HG02623 (cell line): ENCODE data around the gene JAZF1.

Source experiments
- ATAC-seq: cut with Tn5 transposase; IDR thresholded peaks from one replicate; pipeline ENCODE4 v1.9.1; 2021; ENCODE audit warnings: moderate library complexity; ENCODE audit not compliant: unreplicated experiment

Gene JAZF1

DNA sequence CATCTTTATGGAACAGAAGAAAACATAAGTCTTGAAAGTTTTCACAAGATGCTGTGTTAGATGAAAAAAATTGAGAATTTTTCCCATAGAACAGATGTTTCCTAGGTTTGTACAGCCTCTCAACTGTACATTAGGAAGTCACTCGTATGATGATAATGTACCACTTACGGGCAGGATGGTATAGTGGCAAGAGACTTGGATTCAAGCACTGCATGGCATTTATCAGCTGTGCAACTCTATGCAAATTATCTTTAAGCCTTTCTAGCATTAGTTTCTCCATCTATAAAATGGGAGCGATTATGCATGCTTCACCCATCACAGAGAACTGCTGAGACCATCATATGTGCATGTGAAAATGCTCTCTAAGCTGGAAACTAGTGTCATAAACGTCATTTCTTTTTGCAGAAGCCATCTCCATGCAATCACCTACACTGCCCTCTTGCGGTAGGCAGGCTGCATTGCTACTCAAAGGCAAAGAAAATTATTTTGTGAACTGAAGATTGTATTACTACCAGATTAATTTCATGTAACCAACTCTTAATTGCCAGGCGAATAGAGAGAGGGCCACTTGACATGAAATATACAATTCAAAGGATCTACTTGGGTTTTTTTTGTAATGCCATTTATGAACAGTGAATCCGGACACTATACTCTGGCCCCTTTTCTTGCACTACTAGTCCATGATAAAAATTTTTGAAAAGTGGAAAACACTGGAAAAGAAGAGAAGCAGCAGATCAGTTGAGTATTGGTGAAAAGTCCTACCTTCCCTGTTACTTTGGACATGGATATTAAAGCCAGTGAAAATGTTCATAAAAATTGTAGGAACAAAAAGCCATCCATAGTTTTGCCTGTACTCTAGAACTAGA is 102.3 kb downstream of the JAZF1 start:
- no peak for ATAC-seq

DNA sequence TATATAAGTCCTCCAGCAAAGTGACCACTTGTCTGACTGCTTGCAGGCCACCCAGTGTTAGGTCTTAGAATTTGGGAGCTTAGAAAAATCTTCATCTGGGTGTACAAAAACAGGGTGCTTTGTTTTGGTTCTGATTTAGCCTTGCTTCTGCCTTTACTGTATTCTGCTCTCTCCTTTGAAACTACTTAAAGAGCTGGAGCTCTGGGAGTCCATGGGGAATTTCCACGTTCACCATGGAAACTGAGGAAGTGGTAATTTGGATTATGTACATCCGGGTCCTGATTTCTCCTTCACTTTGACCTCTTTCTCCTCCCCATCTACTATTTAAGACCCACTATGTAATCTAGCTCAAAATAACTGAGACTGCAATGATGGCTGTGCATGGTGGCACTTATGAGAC is 103.0 kb downstream of the JAZF1 start:
- no peak for ATAC-seq

DNA sequence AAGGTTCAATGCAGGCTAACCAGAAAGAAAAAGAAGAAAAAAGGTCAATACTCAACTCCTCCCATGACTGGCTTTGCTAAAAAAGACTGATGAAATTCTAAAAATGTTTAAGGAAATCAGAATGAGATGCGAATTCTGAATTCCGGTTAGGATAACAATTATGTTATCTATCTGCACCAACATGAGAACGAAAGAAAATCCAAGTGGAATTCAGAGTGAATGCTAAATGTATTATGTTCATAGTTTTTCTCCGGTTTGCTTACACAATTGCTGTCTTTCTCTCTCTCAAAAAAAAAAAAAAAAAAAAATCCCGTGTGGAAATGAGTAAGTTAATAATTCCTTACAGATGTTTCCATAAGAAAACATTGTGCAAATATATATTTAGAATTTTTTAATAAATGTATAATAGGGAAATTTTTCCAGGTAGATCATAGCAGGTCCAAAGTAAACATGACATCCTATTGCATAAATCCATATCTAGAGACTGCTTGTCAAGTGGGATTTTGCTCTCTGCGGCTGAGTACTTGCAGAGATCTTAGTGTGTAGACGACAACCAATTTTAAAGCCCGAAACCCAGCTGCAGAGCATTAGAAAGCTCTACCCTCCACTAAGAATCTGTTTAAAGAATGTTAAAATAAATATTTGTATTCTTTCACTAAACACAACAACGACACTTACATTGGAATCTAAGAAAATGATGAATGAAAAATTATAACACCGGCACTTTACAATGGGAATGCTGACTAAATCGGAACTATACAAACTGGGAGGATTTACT is 104.0 kb downstream of the JAZF1 start:
- no peak for ATAC-seq

DNA sequence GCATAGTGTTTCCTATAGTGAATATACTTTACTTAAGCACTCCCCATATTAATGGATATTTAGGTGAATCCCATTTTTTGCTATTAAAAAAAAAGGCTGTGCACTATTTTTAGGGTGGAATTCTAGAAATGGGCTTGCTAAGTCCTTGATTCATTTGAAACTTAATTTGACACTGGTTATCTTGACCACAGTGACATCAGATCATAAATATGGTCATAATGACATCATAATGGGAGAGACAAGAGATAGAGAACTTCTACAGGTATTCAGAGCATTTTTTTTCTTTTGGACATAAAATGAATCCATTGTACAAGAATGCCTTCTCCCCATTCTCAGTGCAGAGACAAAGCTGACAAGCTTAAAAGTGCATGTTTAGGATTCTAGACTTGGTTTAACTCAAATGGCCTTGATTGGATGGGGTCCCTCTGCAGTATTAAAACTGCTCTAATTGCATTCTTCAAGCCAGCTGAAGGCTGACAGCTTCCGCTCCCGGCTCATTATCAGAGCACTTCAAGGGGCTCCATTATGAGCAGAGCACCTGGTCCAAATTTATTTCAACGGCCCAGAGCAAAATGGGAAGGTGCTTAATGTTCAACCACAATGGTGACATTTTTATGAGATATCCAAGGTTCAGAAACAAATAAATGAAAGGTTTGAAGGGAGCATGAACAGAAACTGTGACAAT is 104.8 kb downstream of the JAZF1 start:
- ATAC-seq, result no peak

DNA sequence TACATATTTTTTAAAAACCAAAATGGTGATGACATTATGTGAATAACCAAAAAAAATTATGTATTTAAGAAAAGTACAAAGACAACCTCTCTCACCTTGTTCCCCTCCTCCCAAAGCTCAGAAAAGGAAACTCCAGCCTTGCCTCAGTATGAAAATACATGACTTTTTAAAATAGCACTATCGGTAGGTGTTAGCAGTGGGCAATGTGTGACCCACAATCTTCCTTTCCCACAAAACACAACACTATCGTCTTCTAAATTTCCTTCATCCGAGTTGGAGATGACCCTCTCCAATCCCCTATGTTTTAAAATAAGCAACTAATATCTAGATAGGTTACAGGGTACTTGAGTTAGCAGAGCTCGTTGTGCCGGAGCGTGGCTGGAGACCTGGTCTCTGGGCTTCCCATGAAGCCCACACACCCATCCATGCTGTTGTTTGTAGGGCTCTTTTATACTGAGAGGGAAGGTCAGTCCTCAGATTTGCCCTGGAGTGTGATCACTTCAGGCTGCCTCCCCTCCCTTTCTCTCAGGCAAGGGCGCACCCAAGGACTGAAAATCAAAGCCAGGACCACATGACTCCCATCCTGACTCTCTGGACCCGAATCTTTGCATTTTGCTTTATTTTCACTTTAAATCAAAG is 107.6 kb downstream of the JAZF1 start:
- ATAC-seq, result no peak

DNA sequence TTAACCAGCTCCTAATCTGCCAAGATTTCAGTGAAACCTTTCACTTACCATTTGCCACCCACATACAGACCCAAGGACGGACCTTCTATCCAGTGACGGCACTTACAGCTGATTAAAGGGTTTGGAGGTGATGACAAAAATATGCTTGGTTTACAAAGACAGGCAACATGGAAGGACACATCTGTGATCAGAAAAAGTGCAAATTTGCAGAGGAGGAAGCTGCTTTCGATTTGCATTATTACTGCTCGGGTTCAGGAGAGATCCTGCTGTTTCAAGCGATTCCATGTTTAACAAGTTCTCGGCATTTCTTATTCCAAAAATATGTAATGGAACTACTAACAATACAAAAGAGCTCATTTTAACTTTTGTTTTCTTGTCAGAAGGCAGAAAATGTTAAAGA is 109.0 kb downstream of the JAZF1 start:
- no peak for ATAC-seq

DNA sequence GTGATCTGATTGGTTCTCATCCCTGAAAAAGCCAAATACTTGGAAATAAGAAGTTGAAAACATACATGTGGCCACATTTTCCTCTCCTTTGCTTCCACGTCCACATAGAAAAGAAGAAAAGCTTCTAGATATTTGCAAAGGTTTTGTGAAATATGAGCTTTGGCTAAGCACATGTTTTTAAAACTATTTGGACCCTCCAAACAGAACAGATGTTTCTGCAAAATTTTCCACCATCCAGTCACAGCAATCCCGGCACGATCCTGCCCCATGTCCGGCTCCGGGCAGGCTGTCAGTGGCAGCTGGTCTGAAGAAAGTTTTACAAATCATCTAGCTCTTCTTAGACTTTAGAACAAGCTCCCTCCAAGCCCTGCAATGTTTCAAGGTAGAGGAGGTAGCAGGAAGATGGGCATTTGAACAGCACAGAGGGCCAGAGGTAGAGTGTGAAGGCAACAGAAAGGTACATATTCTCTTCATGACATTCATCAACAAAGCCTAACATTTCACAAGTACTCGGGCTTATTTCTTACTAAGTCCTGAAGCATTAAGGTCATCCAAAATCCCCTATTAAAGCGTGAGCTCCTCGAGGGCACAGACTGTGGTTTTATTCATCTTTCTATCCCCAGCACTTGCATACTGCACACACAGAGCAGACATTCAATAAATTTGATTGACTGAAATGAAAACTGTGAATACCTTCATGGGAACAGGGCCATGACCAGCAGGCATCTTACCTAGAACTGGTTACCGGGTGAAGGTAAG is 110.1 kb downstream of the JAZF1 start:
- no peak for ATAC-seq

DNA sequence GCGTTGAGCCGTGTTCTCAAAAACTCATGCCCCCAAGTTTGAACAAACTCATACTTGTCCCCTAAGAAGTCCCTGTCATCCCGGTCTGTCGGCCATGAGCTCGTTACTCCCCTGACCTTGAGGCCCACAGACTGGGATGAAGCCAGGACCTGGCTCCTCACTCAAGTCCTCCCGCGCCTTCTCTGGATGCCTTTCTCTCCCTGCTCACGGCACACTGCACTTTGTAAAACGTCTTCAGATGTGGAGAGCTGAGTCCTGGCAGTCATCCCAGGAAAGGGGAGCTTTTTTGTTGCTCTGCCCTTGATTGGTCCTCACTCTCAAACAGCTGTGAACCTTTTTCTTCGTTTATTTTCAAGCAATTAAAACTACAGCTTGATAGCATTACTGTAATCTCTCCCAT is 110.8 kb downstream of the JAZF1 start:
- ATAC-seq, result no peak

DNA sequence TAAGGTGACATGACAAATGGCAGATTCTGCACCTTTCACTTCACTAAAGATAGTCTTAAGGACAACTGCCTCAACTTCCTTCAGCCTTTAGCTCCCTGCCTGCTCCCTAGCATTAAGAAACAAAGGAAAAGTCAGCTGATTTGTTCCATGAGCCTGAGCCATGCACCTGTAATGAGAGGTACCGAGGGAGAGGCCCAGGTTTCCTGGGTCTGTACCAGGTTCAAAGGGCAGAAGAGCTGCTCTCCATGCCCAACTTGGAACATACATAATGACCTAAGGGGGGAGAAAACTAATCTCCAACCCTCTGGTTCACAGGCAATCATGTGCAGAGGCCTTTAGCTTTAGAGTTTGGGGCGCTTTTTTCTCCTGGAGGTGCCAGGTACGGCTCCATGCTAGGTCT is 111.2 kb downstream of the JAZF1 start:
- ATAC-seq, result no peak

DNA sequence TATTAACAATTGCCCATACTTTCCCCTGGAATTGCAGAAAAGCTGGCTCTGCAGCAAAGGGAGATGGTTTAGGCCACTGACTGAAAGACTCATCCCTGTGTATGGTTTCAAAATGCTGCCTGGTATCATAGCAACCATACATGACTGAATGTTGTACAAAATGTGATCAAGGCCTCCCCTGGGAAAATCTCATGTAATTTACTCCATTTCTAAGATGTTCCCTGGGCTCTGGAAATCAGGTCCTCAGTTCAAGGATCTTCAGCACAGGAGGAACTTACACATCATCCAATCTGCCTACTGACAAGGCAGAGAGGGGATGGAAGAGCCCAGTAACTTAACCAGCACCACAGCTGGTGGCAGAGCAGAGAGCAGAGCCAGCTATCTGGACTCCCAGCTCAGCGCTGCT is 111.8 kb downstream of the JAZF1 start:
- no peak for ATAC-seq

DNA sequence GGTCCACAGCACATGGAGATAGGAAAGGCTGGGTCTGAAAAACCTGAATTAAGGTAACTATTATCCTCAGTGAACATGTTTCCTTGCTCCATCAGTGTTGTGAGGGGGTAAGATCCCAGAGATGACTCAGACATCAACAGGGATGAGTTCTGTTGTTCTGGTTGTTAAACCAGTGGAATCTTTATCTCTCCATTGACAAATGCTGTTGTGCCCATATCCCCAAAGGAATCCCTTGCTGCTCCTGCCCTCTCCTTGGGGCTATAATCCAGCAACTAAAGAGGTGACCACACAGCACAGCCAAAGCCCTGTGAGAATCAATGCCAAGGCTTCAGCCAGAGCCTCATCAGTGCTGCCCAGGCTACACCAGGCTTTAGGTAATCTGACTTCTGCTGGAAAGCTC is 113.4 kb downstream of the JAZF1 start:
- no peak for ATAC-seq

DNA sequence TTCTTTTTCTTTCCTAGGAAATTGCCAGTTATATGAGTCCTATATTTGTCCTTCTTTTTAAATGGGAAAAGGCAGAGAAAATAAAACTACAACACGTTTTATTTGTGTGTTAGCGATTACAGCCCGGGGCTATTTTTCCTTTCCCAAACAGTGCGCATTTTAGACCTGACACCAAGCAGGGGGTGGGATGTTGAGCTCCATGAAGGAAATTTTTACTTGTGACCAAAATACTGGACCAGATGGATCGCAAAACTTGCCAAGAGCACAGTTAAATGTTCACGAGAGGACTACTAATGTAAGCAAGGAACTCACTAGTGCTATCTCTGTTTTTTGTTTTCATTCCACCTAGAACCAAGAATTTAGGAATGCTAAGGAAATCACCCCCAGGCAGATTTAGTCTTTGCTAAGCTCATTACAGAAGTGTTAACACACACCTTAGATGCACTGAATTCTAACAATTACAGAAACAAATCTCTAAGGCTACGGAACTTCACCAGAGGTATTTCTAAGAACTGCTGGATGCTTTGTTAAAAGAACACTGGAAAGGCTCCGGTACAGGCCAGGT is 114.8 kb downstream of the JAZF1 start:
- ATAC-seq, result no peak

DNA sequence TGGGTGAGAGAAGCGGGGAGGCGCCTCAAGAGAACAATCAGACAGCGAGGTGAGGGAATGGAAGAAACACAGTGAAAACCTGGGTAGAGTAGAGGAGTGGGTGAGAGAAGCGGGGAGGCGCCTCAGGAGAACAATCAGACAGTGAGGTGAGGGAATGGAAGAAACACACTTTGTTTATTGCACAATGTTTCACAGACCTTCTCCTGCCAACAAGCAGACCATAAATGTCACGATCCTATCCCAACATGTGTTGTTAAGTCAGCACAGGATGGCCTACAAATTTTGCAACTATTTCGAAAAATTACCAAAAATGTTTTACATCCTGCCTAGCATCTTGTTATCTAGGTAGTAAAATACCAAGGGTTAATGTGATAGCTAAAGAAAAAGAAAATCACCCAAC is 115.3 kb downstream of the JAZF1 start:
- ATAC-seq, result no peak

DNA sequence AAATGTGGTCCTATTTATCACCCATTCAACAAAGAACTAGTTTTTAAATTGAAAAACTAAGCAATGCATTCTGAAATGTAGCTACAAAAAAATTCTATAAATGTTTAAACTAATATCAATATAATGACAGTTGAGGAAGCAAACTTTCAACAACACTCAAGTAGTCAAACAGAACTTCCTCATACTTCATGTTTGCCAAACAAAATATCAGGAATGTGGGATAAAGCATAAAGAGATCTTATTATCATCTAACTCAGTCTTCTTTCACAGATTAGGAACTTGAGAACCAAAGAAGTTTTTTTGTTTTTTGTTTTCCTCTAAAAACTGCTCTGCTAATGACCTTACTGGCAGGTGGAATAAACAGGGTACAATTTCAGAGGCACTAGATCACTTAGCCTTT is 116.2 kb downstream of the JAZF1 start:
- ATAC-seq, result no peak

DNA sequence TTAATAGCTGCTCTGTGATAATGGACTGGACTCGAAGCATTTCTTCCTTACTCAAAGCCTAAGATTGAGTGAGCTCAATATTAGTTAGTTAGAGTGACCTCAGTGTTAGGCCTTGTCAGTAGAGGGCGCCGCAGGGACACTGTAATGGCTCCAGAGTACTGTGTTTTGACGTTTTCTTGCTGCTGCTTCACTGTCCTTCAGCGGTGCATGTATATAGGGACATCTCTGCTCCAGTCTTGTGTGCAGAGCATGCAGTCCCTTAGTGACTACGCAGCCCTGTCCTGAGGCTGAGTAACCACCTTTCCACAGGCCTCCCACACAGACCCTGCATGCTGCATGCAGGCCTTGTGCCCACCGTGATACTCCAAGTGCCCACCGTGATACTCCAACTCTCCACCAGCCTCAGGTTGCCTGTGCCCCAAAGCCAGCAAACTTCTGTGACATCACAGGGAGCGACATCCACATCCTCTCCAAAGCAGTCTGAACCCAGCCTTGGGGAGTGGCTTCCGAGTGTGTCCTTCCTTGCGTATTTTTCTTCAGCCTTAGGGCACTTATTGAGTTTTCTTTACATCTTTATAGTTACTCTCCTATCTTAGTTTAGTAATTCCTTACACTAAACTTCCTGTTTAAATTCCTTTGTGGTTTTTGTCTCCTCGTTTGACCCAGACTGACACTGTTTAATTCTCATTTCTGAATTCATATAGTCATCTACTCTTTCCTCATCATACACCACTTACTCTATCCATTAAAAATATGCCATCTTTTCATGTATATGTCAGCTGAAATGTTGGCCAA is 118.2 kb downstream of the JAZF1 start:
- no peak for ATAC-seq

DNA sequence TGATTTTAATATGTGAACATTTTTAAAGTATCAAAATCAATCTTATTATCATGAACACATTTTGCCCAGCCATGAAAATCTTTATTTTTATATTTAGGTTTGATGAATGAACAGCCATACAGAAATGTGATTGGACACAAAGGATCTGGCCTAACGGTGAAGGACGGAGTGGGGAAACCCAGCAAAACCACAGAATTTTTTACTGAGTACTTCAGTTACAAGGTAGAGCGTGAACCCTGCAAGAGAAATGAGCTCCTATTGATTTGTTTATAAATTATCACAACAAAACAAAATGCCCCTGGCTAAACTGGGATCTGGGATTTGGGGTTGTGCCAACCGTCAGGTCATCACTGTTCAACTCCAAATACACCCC is 118.8 kb downstream of the JAZF1 start:
- ATAC-seq, result no peak

DNA sequence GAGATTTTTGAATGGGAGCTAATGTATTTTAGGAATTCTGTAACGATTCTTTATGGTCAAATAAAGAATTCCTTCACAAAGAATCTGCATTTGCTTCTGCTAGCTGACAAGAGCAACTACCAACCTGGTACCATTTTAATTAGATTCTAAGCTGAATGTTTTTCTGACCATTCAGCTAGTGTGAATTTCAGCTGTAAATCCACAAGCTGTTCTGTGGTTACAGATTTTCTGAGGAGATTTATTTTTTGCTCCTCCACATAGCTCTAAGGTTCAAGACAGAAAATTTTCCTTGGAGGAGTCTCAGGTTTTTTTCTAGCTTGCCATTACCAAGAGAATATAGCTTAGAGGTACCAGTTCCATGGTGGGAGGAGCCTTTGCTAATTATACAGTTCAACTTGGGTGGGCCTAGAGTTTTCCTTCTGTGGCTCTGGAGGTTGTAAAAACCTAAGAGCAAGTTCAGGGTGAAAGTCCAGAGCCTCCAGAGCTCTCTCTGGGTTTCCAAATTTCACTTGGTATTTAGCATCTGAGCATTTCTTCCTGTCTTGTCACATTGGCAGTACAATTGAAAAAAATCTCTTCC is 120.1 kb downstream of the JAZF1 start:
- ATAC-seq, result no peak

DNA sequence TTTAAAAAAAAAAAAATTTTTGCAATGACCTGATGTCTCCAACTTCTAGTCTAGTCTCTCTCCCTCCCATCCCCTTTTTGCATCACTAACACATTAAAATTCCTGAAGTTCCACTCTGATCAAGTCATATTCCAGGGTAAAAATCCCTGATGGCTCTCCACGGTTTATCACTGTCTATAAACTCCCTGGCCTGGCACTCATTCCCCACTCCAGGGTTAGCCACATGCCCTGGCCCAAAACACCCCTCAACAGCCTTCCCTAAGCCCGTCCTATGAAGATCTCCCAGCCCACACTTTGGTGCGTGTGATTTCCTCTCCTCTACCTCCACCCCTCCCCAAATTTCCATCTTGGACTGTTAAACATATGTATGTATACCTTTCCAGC is 125.4 kb downstream of the JAZF1 start:
- no peak for ATAC-seq

DNA sequence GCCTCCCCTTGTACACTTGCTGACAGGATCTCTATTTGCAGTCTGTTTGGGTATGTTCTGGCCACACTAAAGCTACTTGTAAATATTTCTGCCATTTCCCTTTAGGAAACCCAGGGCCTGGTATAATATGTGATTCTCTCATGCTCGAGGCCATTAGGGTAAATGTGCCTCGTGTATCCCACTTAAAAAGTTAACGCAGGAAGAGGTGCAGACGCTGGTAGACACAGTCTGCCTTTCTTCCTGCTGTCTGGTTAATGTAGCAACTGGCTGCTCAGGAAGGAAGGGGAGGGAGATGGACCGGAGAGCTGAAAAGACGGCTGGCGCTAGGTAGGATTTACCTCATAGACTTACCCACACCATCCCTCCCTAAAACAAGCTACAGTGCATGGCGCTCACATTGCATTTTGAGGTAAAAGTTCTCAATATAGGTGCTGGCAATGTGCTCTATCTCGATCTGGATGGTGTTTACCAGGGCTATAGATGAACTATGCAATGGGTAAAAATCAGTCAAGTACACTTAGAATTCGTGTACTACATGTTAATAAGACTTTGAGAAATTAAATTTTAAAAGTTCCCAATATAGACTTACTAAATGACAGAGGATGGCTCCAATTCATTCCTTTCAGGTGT is 125.9 kb downstream of the JAZF1 start:
- no peak for ATAC-seq
